GM21717 (cell line): ENCODE data around the gene C11orf71.
A peak's percentile ranks its signal among the peaks of the same experiment; 100 is the strongest.

Experiments
- ATAC-seq: cut with Tn5 transposase; IDR thresholded peaks from one replicate; pipeline ENCODE4 v1.9.1; 2021; ENCODE audit warnings: mild to moderate bottlenecking, moderate library complexity; ENCODE audit not compliant: unreplicated experiment

C11orf71 gene

GRCh38 chr11:114400216-114400914, at the start of gene C11orf71, which contains the start of gene RBM7:
Gene C11orf71 (minus strand): TSS chr11:114400511. CDS start chr11:114400331, 180 bp downstream.
Gene RBM7 (plus strand): TSS chr11:114400666. CDS start chr11:114400672, 6 bp downstream.
- ATAC-seq: peak; percentile 95

GRCh38 chr11:114449845-114450244, 49.5 kb upstream of the C11orf71 start:
- no peak for ATAC-seq

GRCh38 chr11:114448749-114449482, 48.6 kb upstream of the C11orf71 start:
- no peak for ATAC-seq

GRCh38 chr11:114447892-114448291, 47.6 kb upstream of the C11orf71 start:
- no peak for ATAC-seq

GRCh38 chr11:114447444-114447843, 47.1 kb upstream of the C11orf71 start:
- ATAC-seq: no peak

GRCh38 chr11:114442536-114442935, 42.2 kb upstream of the C11orf71 start:
- ATAC-seq: no peak

- ATAC-seq: no peak
These were observed 41.6 kb upstream of the C11orf71 start for GRCh38 chr11:114441921-114442320.

GRCh38 chr11:114440971-114441763, 40.9 kb upstream of the C11orf71 start:
- no peak for ATAC-seq

GRCh38 chr11:114440121-114440860, 40.0 kb upstream of the C11orf71 start:
- ATAC-seq: no peak

- ATAC-seq: peak; percentile 99
These were observed 39.2 kb upstream of the C11orf71 start, which contains the start of gene REXO2 for GRCh38 chr11:114439229-114440120. Gene REXO2 (plus strand): TSS chr11:114439467. CDS start chr11:114439529, 62 bp downstream.

GRCh38 chr11:114438303-114438702, 38.0 kb upstream of the C11orf71 start:
- ATAC-seq: no peak

- no peak for ATAC-seq
These were observed 33.1 kb upstream of the C11orf71 start for GRCh38 chr11:114433376-114433775.

- no peak for ATAC-seq
These were observed 32.6 kb upstream of the C11orf71 start for GRCh38 chr11:114432893-114433292.

GRCh38 chr11:114430290-114430689, 30.0 kb upstream of the C11orf71 start:
- no peak for ATAC-seq

- no peak for ATAC-seq
These were observed 26.0 kb upstream of the C11orf71 start for GRCh38 chr11:114426280-114426679.

- ATAC-seq: no peak
These were observed 16.2 kb upstream of the C11orf71 start for GRCh38 chr11:114416441-114416961.

- no peak for ATAC-seq
These were observed 13.6 kb upstream of the C11orf71 start for GRCh38 chr11:114413958-114414357.

- no peak for ATAC-seq
These were observed 12.6 kb upstream of the C11orf71 start for GRCh38 chr11:114412946-114413345.

GRCh38 chr11:114401311-114401710, 1.0 kb upstream of the C11orf71 start:
- no peak for ATAC-seq
